T-helper 22 cell (primary cell): ENCODE measurements around the gene HIP1.
"Not testable (repeated sequence)": the region's sequence is repeated elsewhere in the genome, so short reads cannot be mapped to it uniquely, and the experiment has no call there.

Experiments used
- DNase-seq: peaks from one replicate; pipeline ENCODE4 v3.0.0-alpha.2; 2020; ENCODE audit warnings: low read depth

HIP1 gene

GRCh38 chr7:75614401-75614800 lies 124.3 kb downstream of the HIP1 start:
- DNase-seq, result no peak

DNA sequence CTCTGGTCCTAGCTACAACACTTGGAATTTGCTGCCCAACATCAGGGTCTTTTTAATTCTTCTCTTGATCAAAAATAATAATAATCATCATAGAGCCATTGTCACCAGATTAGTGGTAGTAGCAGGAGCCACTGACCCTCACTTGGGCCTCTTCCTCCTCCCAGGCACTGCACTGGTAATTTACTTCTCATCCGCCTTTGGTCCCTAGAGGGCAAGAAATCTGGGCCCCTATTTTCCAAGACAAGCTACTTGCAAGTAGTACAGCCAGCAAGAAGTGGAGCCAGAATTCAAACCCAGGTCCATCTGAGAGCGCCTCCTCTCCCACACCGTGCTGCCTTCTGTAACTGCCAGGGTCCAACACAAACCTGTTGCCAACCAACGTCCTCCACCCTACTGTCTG lies 125.4 kb downstream of the HIP1 start:
- no peak for DNase-seq

GRCh38 chr7:75611557-75612178 lies 127.1 kb downstream of the HIP1 start:
- DNase-seq, result no peak

- DNase-seq, result not testable (repeated sequence)
Observed at GRCh38 chr7:75609416-75609815, 129.3 kb downstream of the HIP1 start.

DNA sequence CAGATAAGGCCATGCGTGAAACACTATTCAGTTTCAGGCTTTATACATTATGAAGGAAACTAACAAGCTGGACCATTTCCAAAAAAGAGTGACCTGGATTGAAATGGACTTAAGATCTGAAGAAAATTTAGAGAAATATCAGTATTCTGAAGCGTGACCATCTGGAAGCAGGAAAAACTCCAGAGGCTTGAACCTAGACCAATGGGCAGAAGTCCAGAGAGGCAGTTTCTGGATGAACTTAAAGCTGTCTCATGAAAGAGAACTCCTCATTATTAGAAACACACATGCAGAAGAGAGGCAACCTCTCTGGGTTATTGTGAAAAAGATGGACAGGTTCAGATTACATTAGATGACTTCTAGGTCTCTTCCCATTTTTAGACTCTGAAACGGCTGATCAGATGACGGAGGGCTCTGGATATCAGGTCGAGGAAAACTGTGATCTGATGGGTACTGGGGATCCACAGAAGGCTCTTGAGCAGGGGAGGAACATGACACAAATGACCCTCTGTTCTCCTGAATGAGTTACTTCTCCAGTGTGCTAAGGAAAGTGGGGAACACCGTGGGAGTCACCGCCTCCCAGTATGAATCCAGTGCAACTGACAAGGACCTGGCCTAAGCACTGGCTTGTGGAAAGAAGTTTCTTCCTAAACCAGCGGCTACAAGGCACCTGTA lies 130.2 kb downstream of the HIP1 start:
- DNase-seq, result no peak

DNA sequence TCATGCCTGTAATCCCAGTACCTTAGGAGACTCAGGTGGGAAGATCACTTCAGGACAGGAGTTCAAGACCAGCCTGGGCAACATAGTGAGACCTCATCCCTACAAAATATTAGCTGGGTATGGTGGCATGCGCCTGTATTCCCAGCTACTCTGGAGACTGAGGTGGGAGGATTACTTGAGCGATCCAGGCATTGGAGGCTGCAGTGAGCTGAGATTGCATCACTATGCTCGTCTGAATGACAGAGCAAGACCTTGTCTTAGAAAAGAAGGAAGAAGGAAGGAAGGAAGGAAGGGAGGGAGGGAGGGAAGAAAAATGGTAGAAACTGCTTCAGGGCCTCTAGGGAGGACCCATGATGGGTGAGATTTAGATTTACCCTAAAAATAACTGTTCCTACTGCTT lies 134.3 kb downstream of the HIP1 start:
- DNase-seq, result no peak

DNA sequence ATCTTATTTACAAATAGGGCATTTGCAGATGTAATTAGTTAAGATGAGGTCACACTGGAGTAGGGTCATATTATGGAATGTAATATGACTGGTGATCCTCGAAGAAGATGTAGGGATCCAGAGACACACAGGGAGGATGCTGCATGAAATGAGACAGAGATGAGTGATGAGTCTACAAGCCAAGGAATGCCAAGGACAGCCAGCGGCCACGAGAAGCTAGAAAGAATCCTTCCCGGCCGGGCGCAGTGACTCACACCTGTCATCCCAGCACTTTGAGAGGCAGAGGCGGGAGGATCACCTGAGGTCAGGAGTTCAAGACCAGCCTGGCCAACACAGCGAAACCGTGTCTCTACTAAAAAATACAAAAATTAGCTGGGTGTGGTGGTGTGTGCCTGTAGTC lies 135.9 kb downstream of the HIP1 start:
- DNase-seq, result not testable (repeated sequence)

GRCh38 chr7:75601539-75601938 lies 137.2 kb downstream of the HIP1 start:
- no peak for DNase-seq

- not testable (repeated sequence) for DNase-seq
Observed at GRCh38 chr7:75600748-75601147, 138.0 kb downstream of the HIP1 start.

- DNase-seq, result no peak
Observed at GRCh38 chr7:75599244-75599781, 139.4 kb downstream of the HIP1 start.

GRCh38 chr7:75596727-75597614 lies 141.8 kb downstream of the HIP1 start:
- DNase-seq, result no peak

GRCh38 chr7:75595766-75596165 lies 143.0 kb downstream of the HIP1 start:
- DNase-seq, result no peak

DNA sequence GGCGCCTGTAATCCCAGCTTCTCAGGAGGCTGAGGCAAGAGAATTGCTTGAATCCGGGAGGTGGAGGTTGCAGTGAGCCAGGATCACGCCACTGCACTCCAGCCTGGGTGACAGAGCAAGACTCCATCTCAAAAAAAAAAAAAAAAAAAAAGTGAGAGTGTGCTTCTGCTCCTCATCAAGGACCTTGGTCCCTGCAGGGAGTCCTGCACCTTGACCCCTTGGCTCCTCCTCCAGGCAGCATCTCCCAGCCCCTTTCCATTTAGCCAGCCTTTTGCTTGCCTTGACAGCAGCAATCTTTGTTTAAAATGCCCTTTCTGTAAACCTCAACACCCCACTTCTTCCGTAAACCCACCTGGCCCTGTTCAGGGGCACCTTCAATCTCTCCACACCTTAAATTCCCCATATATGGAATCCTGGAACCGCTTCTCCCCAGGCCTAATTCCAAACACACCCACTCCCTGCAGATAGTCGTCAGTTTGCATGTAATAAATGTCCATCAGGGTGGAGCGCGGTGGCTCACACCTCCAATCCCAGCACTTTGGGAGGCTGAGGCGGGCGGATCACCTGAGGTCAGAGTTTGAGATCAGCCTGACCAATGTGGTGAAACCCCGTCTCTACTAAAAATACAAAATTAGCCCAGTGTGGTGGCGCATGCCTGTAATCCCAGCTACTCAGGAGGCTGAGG lies 145.1 kb downstream of the HIP1 start:
- DNase-seq, result not testable (repeated sequence)

DNA sequence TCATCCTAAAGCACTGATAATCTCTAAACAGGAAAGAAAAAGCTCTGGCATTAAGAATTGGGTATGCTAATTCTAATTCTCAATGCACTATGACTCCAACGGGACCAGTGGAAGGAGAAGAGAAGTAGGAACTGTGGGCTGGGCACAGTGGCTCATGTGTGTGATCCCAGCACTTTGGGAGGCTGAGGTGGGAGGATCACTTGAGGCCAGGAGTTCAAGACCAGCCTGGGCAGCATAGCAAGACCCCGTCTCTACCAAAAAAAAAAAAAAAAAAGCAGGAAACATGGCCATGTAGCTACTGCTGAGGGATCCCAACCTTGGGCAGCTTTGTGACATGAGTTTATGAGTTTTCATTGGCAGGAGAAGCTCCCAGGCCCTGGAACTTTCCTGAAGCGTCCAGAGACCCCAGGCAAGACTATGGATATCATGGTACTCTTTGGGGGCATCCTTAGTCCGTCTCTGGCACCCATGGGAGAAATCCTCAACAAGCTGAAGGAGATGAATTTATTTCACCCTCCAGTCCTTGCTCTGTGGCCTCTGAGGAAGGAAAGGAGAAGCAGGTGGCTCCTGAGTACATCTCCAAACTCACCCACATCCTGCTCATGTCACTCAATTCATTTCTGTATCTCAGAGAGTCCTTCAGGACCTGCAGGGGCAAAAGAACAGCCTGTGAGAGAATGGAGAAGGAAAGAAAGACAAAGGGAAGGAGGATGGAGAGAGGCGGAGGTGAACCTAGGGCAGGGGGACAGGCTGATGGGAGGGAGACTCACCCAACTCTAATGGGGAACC lies 147.1 kb downstream of the HIP1 start:
- no peak for DNase-seq

GRCh38 chr7:75590373-75591005 lies 148.3 kb downstream of the HIP1 start:
- DNase-seq, result no peak

- no peak for DNase-seq
Observed at GRCh38 chr7:75584354-75584753, 154.4 kb downstream of the HIP1 start.

- no peak for DNase-seq
Observed at GRCh38 chr7:75583255-75583654, 155.5 kb downstream of the HIP1 start.

GRCh38 chr7:75579899-75580298 lies 158.8 kb downstream of the HIP1 start:
- DNase-seq, result no peak

- DNase-seq, result no peak
Observed at GRCh38 chr7:75578081-75578480, 160.7 kb downstream of the HIP1 start.

DNA sequence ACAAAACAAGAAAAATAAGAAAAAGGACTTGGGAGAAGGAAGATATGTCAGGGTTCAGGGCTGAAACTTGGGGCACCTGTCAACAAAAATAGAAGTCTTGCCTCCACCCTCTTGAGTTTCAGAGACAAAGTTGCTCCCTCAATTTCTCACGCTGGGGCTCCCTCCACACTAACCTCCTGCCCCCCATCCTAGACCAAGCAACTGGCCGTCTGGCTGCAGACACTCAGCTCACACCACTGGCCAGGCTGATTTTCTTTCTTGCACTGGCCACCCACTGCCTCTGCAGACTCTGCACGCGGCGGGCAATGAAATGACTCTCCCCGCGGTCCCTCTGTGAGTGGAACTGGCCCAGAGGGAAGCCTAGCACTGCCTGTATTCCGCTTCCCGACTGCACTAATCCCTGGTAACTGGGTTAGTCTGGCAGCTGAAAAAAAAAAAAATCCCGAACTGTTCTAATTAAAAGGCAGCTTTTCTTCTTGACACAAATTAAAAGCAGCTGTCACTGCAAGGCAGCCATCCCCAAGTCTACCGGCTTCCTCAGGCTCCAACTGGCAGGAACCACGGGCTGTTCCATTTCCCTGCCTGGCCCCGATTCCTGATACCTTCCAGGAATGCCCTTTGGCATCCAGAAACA lies 163.1 kb downstream of the HIP1 start:
- DNase-seq, result no peak
